Limb (tissue), 2 donors: ENCODE results near the gene OR10V1.

Experiments
- DNase-seq, 2 donors: peaks; one replicate each; pipeline ENCODE4 v3.0.0-alpha.2; 2016; ENCODE audit errors: extremely low spot score in 2 of 2

The OR10V1 gene

DNA sequence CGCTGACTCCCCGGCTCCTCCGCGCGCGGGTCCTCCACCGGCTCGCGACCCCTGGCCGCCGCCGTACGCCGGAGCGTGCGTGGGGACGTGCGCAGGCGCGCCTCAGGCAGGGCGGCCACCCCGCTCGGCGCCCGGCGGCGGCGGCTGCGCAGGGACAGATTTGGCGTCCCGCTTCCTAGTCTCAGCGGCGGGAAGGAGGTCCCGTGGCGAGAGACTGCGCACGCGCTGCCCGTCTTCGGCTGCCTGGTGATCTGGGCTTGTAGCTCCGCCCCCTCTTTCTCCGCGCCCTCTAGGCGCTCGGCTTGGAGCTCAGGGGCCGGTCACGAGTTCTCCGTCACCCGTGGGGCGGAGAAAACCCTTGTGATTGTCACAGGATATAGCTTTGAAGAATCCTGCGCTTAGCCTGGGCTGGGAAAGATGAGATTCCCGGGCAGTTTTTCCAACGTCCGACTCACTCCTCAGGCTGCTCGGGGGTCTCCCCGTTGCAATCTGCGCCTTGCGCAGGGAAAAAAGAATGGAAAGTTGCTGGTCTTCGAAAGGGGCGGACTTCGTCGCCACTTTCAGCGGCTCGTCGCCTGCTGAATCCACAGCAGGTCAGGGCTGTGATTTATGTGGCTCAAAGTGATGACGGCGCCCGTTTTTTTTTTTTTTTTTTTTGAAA lies 44.6 kb downstream of the OR10V1 start, which contains the start of gene PATL1:
Gene PATL1 (minus strand): TSS at position 88 of the 661 bp plus-strand sequence. CDS start 142 bp downstream, outside the sequence.
- DNase-seq = peak; percentile 98 to 99

DNA sequence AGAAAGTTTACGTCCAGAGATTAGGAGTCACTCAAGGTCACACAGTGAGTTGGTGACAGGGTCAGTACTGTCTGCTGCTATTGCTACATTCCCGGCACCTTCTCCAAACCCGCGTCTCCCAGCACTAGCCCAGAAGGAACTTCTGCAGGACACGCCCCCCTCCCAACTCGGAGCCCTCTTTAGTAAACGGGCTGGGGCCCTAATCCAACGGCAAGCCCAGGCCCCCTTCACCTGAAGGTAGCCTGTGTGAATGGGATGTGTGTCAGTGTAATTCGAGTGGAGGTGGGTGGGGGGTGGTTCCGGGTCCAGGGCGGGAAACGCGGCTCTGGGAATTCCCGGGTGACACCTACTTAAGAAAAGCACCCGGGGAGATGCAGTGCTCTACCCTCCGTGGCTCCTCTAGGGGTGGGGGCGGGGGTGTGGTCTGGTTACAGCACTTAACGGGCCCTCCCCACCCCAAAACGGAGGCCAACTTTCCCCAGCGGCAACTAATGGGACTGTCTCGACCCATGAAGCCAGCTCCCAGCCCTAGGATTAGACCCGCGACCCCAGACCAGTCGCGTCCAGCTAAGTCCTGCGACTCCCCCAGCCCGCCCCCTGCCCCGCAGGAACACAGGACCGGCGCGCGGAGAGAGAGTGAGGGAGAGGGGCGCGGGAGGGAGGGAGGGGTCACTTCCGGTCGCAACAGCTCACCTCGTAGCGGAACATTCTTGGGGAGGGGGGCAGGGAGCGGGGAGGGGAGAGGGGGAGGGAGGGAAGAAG lies 45.3 kb downstream of the OR10V1 start:
- DNase-seq = peak in 1 of 2 donors; percentile 23

DNA sequence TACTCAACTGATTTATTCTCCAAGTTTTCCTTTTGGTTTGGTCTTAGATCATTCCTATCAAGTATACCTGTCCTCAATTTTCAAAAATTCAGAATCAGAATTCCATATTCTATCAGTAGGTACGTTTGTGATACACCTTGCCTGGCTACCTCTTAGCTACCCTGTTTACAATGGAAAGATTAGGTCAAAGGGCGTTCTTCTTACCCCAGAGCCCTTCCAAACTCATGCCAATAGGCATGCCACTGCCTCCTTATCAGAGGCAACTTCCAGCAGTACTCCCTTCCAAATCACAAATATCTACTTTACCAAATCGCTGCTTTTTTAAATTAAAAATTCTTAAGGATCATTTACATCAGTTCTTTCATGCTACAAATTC lies 45.8 kb downstream of the OR10V1 start:
- no peak for DNase-seq

DNA sequence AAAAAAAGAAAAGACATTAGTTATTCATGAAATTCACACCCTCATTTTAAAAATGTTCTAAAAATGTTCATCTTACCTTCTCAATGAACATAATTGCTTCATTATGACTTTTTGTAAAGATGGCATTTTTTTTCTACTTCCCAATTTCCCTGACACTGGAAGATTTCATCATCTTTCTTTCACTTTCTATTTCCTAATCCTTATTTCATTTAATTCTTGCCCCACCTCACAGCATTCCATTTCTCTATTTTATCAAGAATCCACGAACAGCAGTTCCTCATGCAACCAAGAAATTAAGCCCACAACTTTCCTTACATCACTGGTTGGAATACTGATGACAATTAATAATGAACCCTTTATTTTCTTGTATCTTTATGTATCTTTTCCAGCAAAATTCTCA lies 46.7 kb downstream of the OR10V1 start:
- no peak for DNase-seq
